HL-60 (cell line): Measurements from ENCODE around the gene RSF1.
A peak's percentile ranks its signal among the peaks of the same experiment; 100 is the strongest.

Experiments
- DNase-seq, 2 experiments: peaks; one replicate each; pipeline ENCODE4 v3.0.0-alpha.2; 2010 to 2020; ENCODE audit warnings: low read depth in 1 of 2, low spot score in 1 of 2
- H3K27ac ChIP-seq: fragments of 250-450 bp; sonication (Bioruptor Pico); replicated peaks from 2 replicates; pipeline ENCODE4 v1.5.1; 2020; ENCODE audit warnings: mild to moderate bottlenecking, moderate library complexity
- H3K27me3 ChIP-seq: fragments of 250-450 bp; sonication (Bioruptor Pico); 2 replicates; pipeline ENCODE4 v1.5.1; 2021; ENCODE audit warnings: mild to moderate bottlenecking, moderate library complexity; ENCODE audit not compliant: insufficient read depth, poor library complexity, severe bottlenecking
- H3K4me3 ChIP-seq: replicated peaks from 2 replicates; pipeline ENCODE4 v1.5.1; 2011; ENCODE audit warnings: mild to moderate bottlenecking, control low read depth, low read length; ENCODE audit not compliant: insufficient read depth
- GABPA ChIP-seq: IDR thresholded peaks from 2 replicates; pipeline ENCODE4 v1.6.1; 2012; ENCODE audit warnings: low read depth
- POLR2AphosphoS5 ChIP-seq: IDR thresholded peaks from 2 replicates; pipeline ENCODE4 v1.6.1; 2012; ENCODE audit warnings: low read depth
- SPI1 ChIP-seq: IDR thresholded peaks from 2 replicates; pipeline ENCODE4 v1.6.1; 2012; ENCODE audit warnings: low read depth, mild to moderate bottlenecking, borderline replicate concordance
- TF ChIP-seq, protein P1 (sequence below): IDR thresholded peaks from one replicate; pipeline ENCODE4 v1.5.1; 2011; ENCODE audit warnings: low read length, control low read depth, inconsistent platforms; ENCODE audit not compliant: insufficient read depth
- TF ChIP-seq, protein P2 (sequence below): IDR thresholded peaks from 2 replicates; pipeline ENCODE4 v1.6.1; 2012; ENCODE audit warnings: low read depth; ENCODE audit not compliant: insufficient replicate concordance

Gene RSF1

DNA sequence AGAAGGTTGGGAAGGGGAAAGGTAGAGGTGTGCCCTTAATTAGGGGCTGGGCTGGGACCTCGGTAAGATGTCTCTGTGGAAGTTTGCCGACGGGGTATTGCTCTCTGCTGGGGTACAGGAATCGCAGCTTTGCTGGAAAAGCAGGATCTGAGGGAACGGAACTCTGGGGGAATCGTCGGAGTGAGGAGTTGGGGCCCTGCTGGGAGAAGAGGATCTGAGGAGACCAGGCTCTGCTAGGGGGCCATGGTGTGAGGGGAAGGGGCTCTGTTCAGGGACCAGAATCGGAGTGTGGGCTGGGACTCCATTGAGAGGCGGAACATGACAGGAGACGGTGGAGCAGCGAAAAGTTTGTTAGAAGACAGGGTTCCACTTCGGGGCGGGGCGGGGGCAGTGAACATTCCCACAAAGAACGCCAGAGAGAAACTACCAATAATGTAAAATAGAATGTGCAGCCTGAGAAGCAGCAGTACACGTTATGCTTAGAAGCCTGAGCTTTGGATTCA is 878 bp upstream of the RSF1 start:
- TF ChIP-seq SPI1: no peak
- TF ChIP-seq POLR2AphosphoS5: no peak
- TF ChIP-seq, protein P1, sequence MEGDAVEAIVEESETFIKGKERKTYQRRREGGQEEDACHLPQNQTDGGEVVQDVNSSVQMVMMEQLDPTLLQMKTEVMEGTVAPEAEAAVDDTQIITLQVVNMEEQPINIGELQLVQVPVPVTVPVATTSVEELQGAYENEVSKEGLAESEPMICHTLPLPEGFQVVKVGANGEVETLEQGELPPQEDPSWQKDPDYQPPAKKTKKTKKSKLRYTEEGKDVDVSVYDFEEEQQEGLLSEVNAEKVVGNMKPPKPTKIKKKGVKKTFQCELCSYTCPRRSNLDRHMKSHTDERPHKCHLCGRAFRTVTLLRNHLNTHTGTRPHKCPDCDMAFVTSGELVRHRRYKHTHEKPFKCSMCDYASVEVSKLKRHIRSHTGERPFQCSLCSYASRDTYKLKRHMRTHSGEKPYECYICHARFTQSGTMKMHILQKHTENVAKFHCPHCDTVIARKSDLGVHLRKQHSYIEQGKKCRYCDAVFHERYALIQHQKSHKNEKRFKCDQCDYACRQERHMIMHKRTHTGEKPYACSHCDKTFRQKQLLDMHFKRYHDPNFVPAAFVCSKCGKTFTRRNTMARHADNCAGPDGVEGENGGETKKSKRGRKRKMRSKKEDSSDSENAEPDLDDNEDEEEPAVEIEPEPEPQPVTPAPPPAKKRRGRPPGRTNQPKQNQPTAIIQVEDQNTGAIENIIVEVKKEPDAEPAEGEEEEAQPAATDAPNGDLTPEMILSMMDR: no peak
- no peak for TF ChIP-seq GABPA
- TF ChIP-seq, protein P2, sequence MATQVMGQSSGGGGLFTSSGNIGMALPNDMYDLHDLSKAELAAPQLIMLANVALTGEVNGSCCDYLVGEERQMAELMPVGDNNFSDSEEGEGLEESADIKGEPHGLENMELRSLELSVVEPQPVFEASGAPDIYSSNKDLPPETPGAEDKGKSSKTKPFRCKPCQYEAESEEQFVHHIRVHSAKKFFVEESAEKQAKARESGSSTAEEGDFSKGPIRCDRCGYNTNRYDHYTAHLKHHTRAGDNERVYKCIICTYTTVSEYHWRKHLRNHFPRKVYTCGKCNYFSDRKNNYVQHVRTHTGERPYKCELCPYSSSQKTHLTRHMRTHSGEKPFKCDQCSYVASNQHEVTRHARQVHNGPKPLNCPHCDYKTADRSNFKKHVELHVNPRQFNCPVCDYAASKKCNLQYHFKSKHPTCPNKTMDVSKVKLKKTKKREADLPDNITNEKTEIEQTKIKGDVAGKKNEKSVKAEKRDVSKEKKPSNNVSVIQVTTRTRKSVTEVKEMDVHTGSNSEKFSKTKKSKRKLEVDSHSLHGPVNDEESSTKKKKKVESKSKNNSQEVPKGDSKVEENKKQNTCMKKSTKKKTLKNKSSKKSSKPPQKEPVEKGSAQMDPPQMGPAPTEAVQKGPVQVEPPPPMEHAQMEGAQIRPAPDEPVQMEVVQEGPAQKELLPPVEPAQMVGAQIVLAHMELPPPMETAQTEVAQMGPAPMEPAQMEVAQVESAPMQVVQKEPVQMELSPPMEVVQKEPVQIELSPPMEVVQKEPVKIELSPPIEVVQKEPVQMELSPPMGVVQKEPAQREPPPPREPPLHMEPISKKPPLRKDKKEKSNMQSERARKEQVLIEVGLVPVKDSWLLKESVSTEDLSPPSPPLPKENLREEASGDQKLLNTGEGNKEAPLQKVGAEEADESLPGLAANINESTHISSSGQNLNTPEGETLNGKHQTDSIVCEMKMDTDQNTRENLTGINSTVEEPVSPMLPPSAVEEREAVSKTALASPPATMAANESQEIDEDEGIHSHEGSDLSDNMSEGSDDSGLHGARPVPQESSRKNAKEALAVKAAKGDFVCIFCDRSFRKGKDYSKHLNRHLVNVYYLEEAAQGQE: no peak
- Histone ChIP-seq H3K4me3 (peak overlapping the region; percentile 97), H3K27ac (peak overlapping the region; percentile 50), H3K27me3 (no peaks in the 10 kb centered on the region)
- peak in 1 of 2 experiments; percentile 17 for DNase-seq

- H3K27me3 ChIP-seq: no peaks in the 10 kb centered on the region
- peak overlapping the region; percentile 97 for H3K4me3 ChIP-seq
- peak in 1 of 2 experiments; percentile 24 for DNase-seq
- H3K27ac ChIP-seq: peak overlapping the region; percentile 93
- TF ChIP-seq SPI1: no peak
- no peak for TF ChIP-seq GABPA
- no peak for TF ChIP-seq POLR2AphosphoS5
- TF ChIP-seq, protein P2: no peak
- TF ChIP-seq, protein P1: no peak
These were observed 479 bp downstream of the RSF1 start for GRCh38 chr11:77819921-77820564.

DNA sequence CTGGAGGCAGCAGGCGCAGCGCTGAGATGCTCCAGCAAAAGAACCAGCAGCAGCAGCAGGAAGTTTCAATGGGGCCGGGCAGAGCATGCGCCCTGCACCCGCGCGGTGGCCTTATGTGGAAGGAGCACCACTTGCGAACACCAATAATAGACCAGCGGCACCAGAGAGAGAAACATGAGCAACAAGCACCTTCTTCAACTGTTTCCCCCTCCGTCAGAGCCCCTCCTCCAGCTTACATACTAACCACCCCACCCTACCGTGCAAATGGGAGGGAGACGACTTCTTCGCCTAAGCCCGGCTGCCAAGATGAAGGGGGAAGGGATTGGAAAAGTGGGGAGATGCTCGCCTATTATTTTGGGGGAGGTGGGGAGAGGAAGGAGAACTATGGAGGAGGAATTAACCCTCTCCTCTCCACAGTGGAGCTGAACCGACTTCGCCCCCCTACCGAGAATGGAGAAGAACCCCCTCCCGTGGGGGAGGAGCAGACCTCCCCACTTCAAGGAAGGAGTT is 1.1 kb downstream of the RSF1 start:
- Histone ChIP-seq H3K27me3 (no peaks in the 10 kb centered on the region), H3K27ac (peak overlapping the region; percentile 93), H3K4me3 (peak overlapping the region; percentile 97)
- TF ChIP-seq POLR2AphosphoS5: no peak
- TF ChIP-seq, protein P2: no peak
- TF ChIP-seq GABPA: no peak
- TF ChIP-seq SPI1: no peak
- TF ChIP-seq, protein P1: no peak
- peak; percentile 56 to 91 for DNase-seq
